Measurements from ENCODE around the gene PLAC9.

Gene PLAC9

GRCh38 chr10:80161321-80162083, 29.0 kb downstream of the PLAC9 start:
- no peak for DNase-seq
- H3K9me3 Mint-ChIP-seq = no peaks in the 10 kb centered on the region
- peaks cover 9% of the 10 kb centered on the region for H3K4me1 Mint-ChIP-seq (ENCODE audit: low read depth)
- peaks cover 100% of the 10 kb centered on the region for H3K36me3 Mint-ChIP-seq (ENCODE audit: low read depth)
- peak overlapping the region; percentile 85 for H3K27ac Mint-ChIP-seq
- H3K27me3 Mint-ChIP-seq = no peaks in the 10 kb centered on the region
- no peak overlapping the region for H3K4me3 Mint-ChIP-seq

- Mint-ChIP-seq H3K36me3 (ENCODE audit: low read depth) (peaks cover 96% of the 10 kb centered on the region), H3K9me3 (no peaks in the 10 kb centered on the region), H3K4me3 (no peak overlapping the region), H3K27me3 (no peaks in the 10 kb centered on the region), H3K27ac (peak overlapping the region; percentile 74), H3K4me1 (ENCODE audit: low read depth) (peaks cover 9% of the 10 kb centered on the region)
- DNase-seq = no peak
Measured at GRCh38 chr10:80163741-80164341, 31.3 kb downstream of the PLAC9 start.

- Mint-ChIP-seq H3K4me3 (no peak overlapping the region), H3K4me1 (ENCODE audit: low read depth) (peaks cover 9% of the 10 kb centered on the region), H3K36me3 (ENCODE audit: low read depth) (peaks cover 93% of the 10 kb centered on the region), H3K27me3 (no peaks in the 10 kb centered on the region), H3K9me3 (no peaks in the 10 kb centered on the region), H3K27ac (peak overlapping the region; percentile 74)
- no peak for DNase-seq
Measured at GRCh38 chr10:80164596-80164995, 32.1 kb downstream of the PLAC9 start.

- H3K4me3 Mint-ChIP-seq = no peak overlapping the region
- no peaks in the 10 kb centered on the region for H3K27me3 Mint-ChIP-seq
- H3K27ac Mint-ChIP-seq = peak overlapping the region; percentile 85
- no peak for DNase-seq
- peaks cover 93% of the 10 kb centered on the region for H3K36me3 Mint-ChIP-seq (ENCODE audit: low read depth)
- no peaks in the 10 kb centered on the region for H3K9me3 Mint-ChIP-seq
- peaks cover 13% of the 10 kb centered on the region for H3K4me1 Mint-ChIP-seq (ENCODE audit: low read depth)
Measured at GRCh38 chr10:80165173-80165572, 32.6 kb downstream of the PLAC9 start.

GRCh38 chr10:80166581-80167470, 34.3 kb downstream of the PLAC9 start:
- peaks cover 13% of the 10 kb centered on the region for H3K4me1 Mint-ChIP-seq (ENCODE audit: low read depth)
- no peaks in the 10 kb centered on the region for H3K27me3 Mint-ChIP-seq
- H3K27ac Mint-ChIP-seq = peak overlapping the region; percentile 85
- DNase-seq = no peak
- H3K9me3 Mint-ChIP-seq = no peaks in the 10 kb centered on the region
- peaks cover 92% of the 10 kb centered on the region for H3K36me3 Mint-ChIP-seq (ENCODE audit: low read depth)
- H3K4me3 Mint-ChIP-seq = no peak overlapping the region

GRCh38 chr10:80167471-80168161, 35.1 kb downstream of the PLAC9 start:
- no peaks in the 10 kb centered on the region for H3K27me3 Mint-ChIP-seq
- H3K27ac Mint-ChIP-seq = peak overlapping the region; percentile 67
- no peak overlapping the region for H3K4me3 Mint-ChIP-seq
- no peak for DNase-seq
- peaks cover 92% of the 10 kb centered on the region for H3K36me3 Mint-ChIP-seq (ENCODE audit: low read depth)
- H3K9me3 Mint-ChIP-seq = no peaks in the 10 kb centered on the region
- H3K4me1 Mint-ChIP-seq (ENCODE audit: low read depth) = peaks cover 13% of the 10 kb centered on the region

GRCh38 chr10:80168162-80168511, 35.6 kb downstream of the PLAC9 start:
- Mint-ChIP-seq H3K36me3 (ENCODE audit: low read depth) (peaks cover 92% of the 10 kb centered on the region), H3K4me1 (ENCODE audit: low read depth) (peaks cover 15% of the 10 kb centered on the region), H3K9me3 (no peaks in the 10 kb centered on the region), H3K4me3 (no peak overlapping the region), H3K27ac (peak overlapping the region; percentile 50), H3K27me3 (no peaks in the 10 kb centered on the region)
- DNase-seq = no peak

GRCh38 chr10:80168679-80169380, 36.3 kb downstream of the PLAC9 start:
- H3K4me1 Mint-ChIP-seq (ENCODE audit: low read depth) = peaks cover 20% of the 10 kb centered on the region
- H3K27ac Mint-ChIP-seq = peak overlapping the region; percentile 60
- H3K36me3 Mint-ChIP-seq (ENCODE audit: low read depth) = peaks cover 91% of the 10 kb centered on the region
- no peaks in the 10 kb centered on the region for H3K27me3 Mint-ChIP-seq
- no peaks in the 10 kb centered on the region for H3K9me3 Mint-ChIP-seq
- peak; percentile 45 for DNase-seq
- H3K4me3 Mint-ChIP-seq = no peak overlapping the region

- H3K27ac Mint-ChIP-seq = peak overlapping the region; percentile 79
- H3K9me3 Mint-ChIP-seq = no peaks in the 10 kb centered on the region
Measured at GRCh38 chr10:80170026-80170425, 37.5 kb downstream of the PLAC9 start.

GRCh38 chr10:80170641-80171040, 38.1 kb downstream of the PLAC9 start:
- no peaks in the 10 kb centered on the region for H3K9me3 Mint-ChIP-seq
- peaks cover 77% of the 10 kb centered on the region for H3K36me3 Mint-ChIP-seq (ENCODE audit: low read depth)
- H3K4me3 Mint-ChIP-seq = no peak overlapping the region
- peak overlapping the region; percentile 79 for H3K27ac Mint-ChIP-seq
- peaks cover 22% of the 10 kb centered on the region for H3K4me1 Mint-ChIP-seq (ENCODE audit: low read depth)
- no peaks in the 10 kb centered on the region for H3K27me3 Mint-ChIP-seq
- DNase-seq = no peak

More at GRCh38 chr10:80170026-80170425, 37.5 kb downstream of the PLAC9 start:
- peaks cover 81% of the 10 kb centered on the region for H3K36me3 Mint-ChIP-seq (ENCODE audit: low read depth)
- H3K4me3 Mint-ChIP-seq = no peak overlapping the region
- no peaks in the 10 kb centered on the region for H3K27me3 Mint-ChIP-seq
- no peak for DNase-seq
- H3K4me1 Mint-ChIP-seq (ENCODE audit: low read depth) = peaks cover 22% of the 10 kb centered on the region

GRCh38 chr10:80171248-80171660, 38.7 kb downstream of the PLAC9 start:
- Mint-ChIP-seq H3K27ac (peak overlapping the region; percentile 79), H3K36me3 (ENCODE audit: low read depth) (peaks cover 74% of the 10 kb centered on the region), H3K4me3 (no peak overlapping the region), H3K27me3 (no peaks in the 10 kb centered on the region), H3K4me1 (ENCODE audit: low read depth) (peaks cover 19% of the 10 kb centered on the region), H3K9me3 (no peaks in the 10 kb centered on the region)
- no peak for DNase-seq

- no peak for DNase-seq
- Mint-ChIP-seq H3K9me3 (no peaks in the 10 kb centered on the region), H3K36me3 (ENCODE audit: low read depth) (peaks cover 60% of the 10 kb centered on the region), H3K27ac (peak overlapping the region; percentile 50), H3K27me3 (no peaks in the 10 kb centered on the region), H3K4me3 (no peak overlapping the region), H3K4me1 (ENCODE audit: low read depth) (peaks cover 32% of the 10 kb centered on the region)
Measured at GRCh38 chr10:80172896-80173295, 40.4 kb downstream of the PLAC9 start.

GRCh38 chr10:80173466-80173865, 40.9 kb downstream of the PLAC9 start:
- H3K4me1 Mint-ChIP-seq (ENCODE audit: low read depth) = peaks cover 38% of the 10 kb centered on the region
- no peaks in the 10 kb centered on the region for H3K27me3 Mint-ChIP-seq
- H3K9me3 Mint-ChIP-seq = no peaks in the 10 kb centered on the region
- peaks cover 59% of the 10 kb centered on the region for H3K36me3 Mint-ChIP-seq (ENCODE audit: low read depth)
- H3K4me3 Mint-ChIP-seq = no peak overlapping the region
- H3K27ac Mint-ChIP-seq = peak overlapping the region; percentile 50
- no peak for DNase-seq
